WTC11 (cell line): ENCODE measurements around the gene MYL9. TPM values are rescaled to one million over a fixed set of nuclear protein-coding genes. Genes with fewer than 3 reads are reported as not detected.
A peak's percentile ranks its signal among the peaks of the same experiment; 100 is the strongest.
"Not testable (repeated sequence)": the region's sequence is repeated elsewhere in the genome, so short reads cannot be mapped to it uniquely, and the experiment has no call there.

Experiments
- ATAC-seq: fragments of 200-7000 bp; cut with Tn5 transposase; 2 replicates; pipeline ENCODE4 v1.10.0; 2021; ENCODE audit warnings: mild to moderate bottlenecking, moderate library complexity
- CTCF ChIA-PET: fragments of 300-600 bp; sonication (Branson Sonifier 250); formaldehyde crosslinking; loops from one replicate; lab custom pipeline; 2021; ENCODE audit warnings: antibody characterized with exemption; lab: Charles Lee
- POLR2A ChIA-PET: fragments of 350-600 bp; sonication (Branson Sonifier 250); formaldehyde crosslinking; loops from one replicate; lab custom pipeline; 2021; ENCODE audit warnings: antibody characterized with exemption; lab: Charles Lee
- DNase-seq: peaks from one replicate; pipeline ENCODE4 v3.0.0; 2021; ENCODE audit warnings: low spot score
- H3K27ac Mint-ChIP-seq: 2 replicates; pipeline ENCODE4 v1.8.0; 2021; ENCODE audit warnings: mixed read lengths
- H3K27me3 Mint-ChIP-seq: 2 replicates; pipeline ENCODE4 v1.8.0; 2021; ENCODE audit warnings: low read depth, mild to moderate bottlenecking, moderate library complexity, mixed read lengths
- H3K36me3 Mint-ChIP-seq: 2 replicates; pipeline ENCODE4 v1.8.0; 2021; ENCODE audit warnings: mixed read lengths
- H3K4me1 Mint-ChIP-seq: 2 replicates; pipeline ENCODE4 v1.8.0; 2022; ENCODE audit warnings: mixed read lengths
- H3K4me3 Mint-ChIP-seq: 2 replicates; pipeline ENCODE4 v1.8.0; 2021; ENCODE audit warnings: mild to moderate bottlenecking, moderate library complexity, mixed read lengths
- H3K9me3 Mint-ChIP-seq: 2 replicates; pipeline ENCODE4 v1.8.0; 2021; ENCODE audit warnings: mixed read lengths
- CREB1 ChIP-seq: sonication (generic); formaldehyde crosslinking; IDR thresholded peaks from 2 replicates; pipeline ENCODE4 v1.8.0; 2023; ENCODE audit warnings: mild to moderate bottlenecking, missing genetic modification reagents
- CREM ChIP-seq: sonication (generic); formaldehyde crosslinking; IDR thresholded peaks from 2 replicates; pipeline ENCODE4 v1.8.1; 2022; ENCODE audit warnings: mild to moderate bottlenecking, missing genetic modification reagents, moderate library complexity
- FOXJ3 ChIP-seq: sonication (generic); formaldehyde crosslinking; IDR thresholded peaks from 2 replicates; pipeline ENCODE4 v1.9.0; 2021; ENCODE audit warnings: missing genetic modification reagents, mild to moderate bottlenecking, borderline replicate concordance
- GTF2I ChIP-seq: fragments of 250-450 bp; sonication (Bioruptor Pico); conservative IDR thresholded peaks from 2 replicates; pipeline ENCODE4 v1.4.0; 2021; ENCODE audit warnings: mild to moderate bottlenecking
- HMGA2 ChIP-seq: fragments of 250-450 bp; sonication (Bioruptor Pico); IDR thresholded peaks from 2 replicates; pipeline ENCODE4 v1.4.0; 2021; ENCODE audit warnings: mild to moderate bottlenecking, moderate library complexity
- NFATC4 ChIP-seq: fragments of 250-450 bp; sonication (Bioruptor Pico); IDR thresholded peaks from 2 replicates; pipeline ENCODE4 v1.9.0; 2021; ENCODE audit warnings: mild to moderate bottlenecking
- NR2C2 ChIP-seq: sonication (generic); formaldehyde crosslinking; IDR thresholded peaks from 2 replicates; pipeline ENCODE4 v1.8.0; 2022; ENCODE audit warnings: mild to moderate bottlenecking, missing genetic modification reagents
- OVOL2 ChIP-seq: fragments of 250-450 bp; sonication (Bioruptor Pico); IDR thresholded peaks from 2 replicates; pipeline ENCODE4 v1.9.0; 2021; ENCODE audit warnings: mild to moderate bottlenecking, borderline replicate concordance
- RORB ChIP-seq: fragments of 250-450 bp; sonication (Bioruptor Pico); IDR thresholded peaks from 2 replicates; pipeline ENCODE4 v1.9.0; 2021; ENCODE audit warnings: mild to moderate bottlenecking
- SMAD3 ChIP-seq: sonication (generic); formaldehyde crosslinking; IDR thresholded peaks from 2 replicates; pipeline ENCODE4 v1.8.0; 2022; ENCODE audit warnings: missing genetic modification reagents, mild to moderate bottlenecking, borderline replicate concordance
- SMAD4 ChIP-seq: sonication (generic); formaldehyde crosslinking; IDR thresholded peaks from 2 replicates; pipeline ENCODE4 v1.8.0; 2022; ENCODE audit warnings: mild to moderate bottlenecking, missing genetic modification reagents
- TP53 ChIP-seq: sonication (generic); formaldehyde crosslinking; IDR thresholded peaks from 2 replicates; pipeline ENCODE4 v1.8.1; 2023; ENCODE audit warnings: mild to moderate bottlenecking, missing genetic modification reagents
- total RNA-seq: library from RNA; stranded (reverse); gene quantifications from 3 replicates; pipeline ENCODE4 v1.2.3, GENCODE V29; 2021
- TF ChIP-seq, protein P1 (sequence below): fragments of 250-450 bp; sonication (Bioruptor Pico); IDR thresholded peaks from 2 replicates; pipeline ENCODE4 v2.1.2; 2022; ENCODE audit warnings: mild to moderate bottlenecking, moderate library complexity
- TF ChIP-seq, protein P2 (sequence below): fragments of 250-450 bp; sonication (Bioruptor Pico); conservative IDR thresholded peaks from 2 replicates; pipeline ENCODE4 v1.9.0; 2021; ENCODE audit warnings: mild to moderate bottlenecking
- TF ChIP-seq, protein P3 (sequence below): fragments of 250-450 bp; sonication (Bioruptor Pico); IDR thresholded peaks from 2 replicates; pipeline ENCODE4 v1.9.0; 2021; ENCODE audit warnings: mild to moderate bottlenecking, borderline replicate concordance
- TF ChIP-seq, protein P4 (sequence below): sonication (generic); formaldehyde crosslinking; conservative IDR thresholded peaks from 2 replicates; pipeline ENCODE4 v1.8.1; 2023; ENCODE audit warnings: mild to moderate bottlenecking, low read depth, missing genetic modification reagents, moderate library complexity
- TF ChIP-seq, protein P5 (sequence below): sonication (generic); formaldehyde crosslinking; IDR thresholded peaks from 2 replicates; pipeline ENCODE4 v1.8.0; 2022; ENCODE audit warnings: mild to moderate bottlenecking, missing genetic modification reagents

The MYL9 gene
- total RNA-seq, 1 experiment from 2014 or later: 54.7 TPM

DNA sequence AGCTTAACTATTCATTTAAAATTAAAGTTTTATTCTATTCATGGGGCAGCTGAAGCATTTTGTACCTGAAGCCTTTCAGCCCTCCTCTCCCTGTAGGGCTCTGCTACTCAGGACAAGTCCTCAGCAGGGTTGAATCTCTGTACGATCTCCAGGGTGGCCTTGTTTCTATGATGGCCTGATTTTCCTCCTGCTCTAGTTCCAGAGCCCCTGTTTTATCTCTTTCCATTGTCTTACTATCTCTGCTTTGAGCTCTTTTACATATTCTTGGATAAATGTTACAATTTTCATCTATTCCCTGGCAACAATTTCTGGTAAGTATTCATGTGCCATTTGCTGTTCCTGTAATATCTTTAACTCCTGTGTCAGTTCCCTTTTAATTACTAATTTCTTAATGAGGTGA lies 19.8 kb upstream of the MYL9 start:
- no peak overlapping the region for H3K4me3 Mint-ChIP-seq

DNA sequence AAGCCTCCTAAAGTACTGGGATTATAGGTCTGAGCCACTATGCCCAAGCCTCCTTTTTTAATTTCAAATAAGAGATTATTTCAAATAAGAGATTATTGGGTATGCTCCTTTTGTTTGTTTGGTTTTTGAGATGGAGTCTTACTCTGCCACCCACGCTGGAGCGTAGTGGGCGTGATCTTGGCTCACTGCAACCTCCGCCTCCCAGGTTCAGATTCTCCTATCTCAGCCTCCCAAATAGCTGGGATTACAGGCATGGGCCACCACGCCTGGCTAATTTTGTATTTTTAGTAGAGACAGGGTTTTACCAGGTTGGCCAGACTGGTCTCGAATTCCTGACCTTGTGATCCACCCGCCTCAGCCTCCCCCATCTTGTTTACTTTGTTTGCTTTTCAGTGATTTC lies 18.9 kb upstream of the MYL9 start:
- POLR2A ChIA-PET, H3K4me1 Mint-ChIP-seq, H3K4me3 Mint-ChIP-seq, H3K27ac Mint-ChIP-seq, H3K27me3 Mint-ChIP-seq, DNase-seq, ATAC-seq, H3K9me3 Mint-ChIP-seq: not testable (repeated sequence)
- CTCF ChIA-PET: interaction anchor here (1.7 kb wide), 1 partner anchor 20 kb away, joined by 4 read pairs; no protein-coding TSS in a partner anchor
- H3K36me3 Mint-ChIP-seq: peaks cover 25% of the 10 kb centered on the region

More for the DNA sequence above, 19.8 kb upstream of the MYL9 start:
- no peak for TF ChIP-seq NR2C2 (CRISPR knock-in tag)
- TF ChIP-seq FOXJ3 (CRISPR knock-in tag): no peak
- TF ChIP-seq, protein P1, sequence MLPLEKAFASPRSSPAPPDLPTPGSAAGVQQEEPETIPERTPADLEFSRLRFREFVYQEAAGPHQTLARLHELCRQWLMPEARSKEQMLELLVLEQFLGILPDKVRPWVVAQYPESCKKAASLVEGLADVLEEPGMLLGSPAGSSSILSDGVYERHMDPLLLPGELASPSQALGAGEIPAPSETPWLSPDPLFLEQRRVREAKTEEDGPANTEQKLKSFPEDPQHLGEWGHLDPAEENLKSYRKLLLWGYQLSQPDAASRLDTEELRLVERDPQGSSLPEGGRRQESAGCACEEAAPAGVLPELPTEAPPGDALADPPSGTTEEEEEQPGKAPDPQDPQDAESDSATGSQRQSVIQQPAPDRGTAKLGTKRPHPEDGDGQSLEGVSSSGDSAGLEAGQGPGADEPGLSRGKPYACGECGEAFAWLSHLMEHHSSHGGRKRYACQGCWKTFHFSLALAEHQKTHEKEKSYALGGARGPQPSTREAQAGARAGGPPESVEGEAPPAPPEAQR (CRISPR knock-in tag): no peak
- TF ChIP-seq NFATC4 (CRISPR knock-in tag): no peak
- TF ChIP-seq, protein P2, sequence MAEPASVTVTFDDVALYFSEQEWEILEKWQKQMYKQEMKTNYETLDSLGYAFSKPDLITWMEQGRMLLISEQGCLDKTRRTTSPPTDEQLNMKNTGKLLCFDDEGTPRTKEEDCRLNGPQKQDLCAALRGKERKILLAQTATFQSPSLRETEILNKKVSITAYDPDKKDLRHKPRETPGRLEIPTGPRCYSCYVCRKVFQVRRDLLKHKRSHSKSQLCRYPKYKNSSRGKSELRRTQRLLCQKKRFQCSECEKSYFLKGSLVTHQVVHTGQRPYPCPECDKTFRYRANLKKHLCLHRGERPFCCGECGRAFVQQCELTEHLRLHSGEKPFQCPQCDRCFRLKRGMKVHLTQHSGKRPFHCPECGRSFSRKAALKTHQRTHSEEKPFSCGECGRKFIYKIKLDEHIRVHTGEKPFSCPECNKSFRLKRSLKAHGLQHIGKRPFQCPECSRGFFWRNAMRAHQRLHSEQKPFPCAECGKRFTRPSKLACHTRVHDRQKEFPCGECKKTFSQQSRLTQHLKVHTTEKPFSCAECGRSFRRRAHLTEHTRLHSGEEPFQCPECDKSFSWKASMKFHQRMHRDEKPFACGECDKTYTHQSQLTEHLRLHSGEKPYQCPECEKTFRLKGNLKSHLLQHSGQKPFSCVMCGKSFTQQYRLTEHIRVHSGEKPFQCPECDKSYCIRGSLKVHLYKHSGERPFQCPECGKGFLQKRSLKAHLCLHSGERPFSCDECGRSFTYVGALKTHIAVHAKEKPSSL (CRISPR knock-in tag): no peak
- TF ChIP-seq HMGA2 (CRISPR knock-in tag): no peak
- TF ChIP-seq, protein P3, sequence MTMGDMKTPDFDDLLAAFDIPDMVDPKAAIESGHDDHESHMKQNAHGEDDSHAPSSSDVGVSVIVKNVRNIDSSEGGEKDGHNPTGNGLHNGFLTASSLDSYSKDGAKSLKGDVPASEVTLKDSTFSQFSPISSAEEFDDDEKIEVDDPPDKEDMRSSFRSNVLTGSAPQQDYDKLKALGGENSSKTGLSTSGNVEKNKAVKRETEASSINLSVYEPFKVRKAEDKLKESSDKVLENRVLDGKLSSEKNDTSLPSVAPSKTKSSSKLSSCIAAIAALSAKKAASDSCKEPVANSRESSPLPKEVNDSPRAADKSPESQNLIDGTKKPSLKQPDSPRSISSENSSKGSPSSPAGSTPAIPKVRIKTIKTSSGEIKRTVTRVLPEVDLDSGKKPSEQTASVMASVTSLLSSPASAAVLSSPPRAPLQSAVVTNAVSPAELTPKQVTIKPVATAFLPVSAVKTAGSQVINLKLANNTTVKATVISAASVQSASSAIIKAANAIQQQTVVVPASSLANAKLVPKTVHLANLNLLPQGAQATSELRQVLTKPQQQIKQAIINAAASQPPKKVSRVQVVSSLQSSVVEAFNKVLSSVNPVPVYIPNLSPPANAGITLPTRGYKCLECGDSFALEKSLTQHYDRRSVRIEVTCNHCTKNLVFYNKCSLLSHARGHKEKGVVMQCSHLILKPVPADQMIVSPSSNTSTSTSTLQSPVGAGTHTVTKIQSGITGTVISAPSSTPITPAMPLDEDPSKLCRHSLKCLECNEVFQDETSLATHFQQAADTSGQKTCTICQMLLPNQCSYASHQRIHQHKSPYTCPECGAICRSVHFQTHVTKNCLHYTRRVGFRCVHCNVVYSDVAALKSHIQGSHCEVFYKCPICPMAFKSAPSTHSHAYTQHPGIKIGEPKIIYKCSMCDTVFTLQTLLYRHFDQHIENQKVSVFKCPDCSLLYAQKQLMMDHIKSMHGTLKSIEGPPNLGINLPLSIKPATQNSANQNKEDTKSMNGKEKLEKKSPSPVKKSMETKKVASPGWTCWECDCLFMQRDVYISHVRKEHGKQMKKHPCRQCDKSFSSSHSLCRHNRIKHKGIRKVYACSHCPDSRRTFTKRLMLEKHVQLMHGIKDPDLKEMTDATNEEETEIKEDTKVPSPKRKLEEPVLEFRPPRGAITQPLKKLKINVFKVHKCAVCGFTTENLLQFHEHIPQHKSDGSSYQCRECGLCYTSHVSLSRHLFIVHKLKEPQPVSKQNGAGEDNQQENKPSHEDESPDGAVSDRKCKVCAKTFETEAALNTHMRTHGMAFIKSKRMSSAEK (CRISPR knock-in tag): no peak
- TF ChIP-seq SMAD3 (CRISPR knock-in tag): no peak
- no peak for TF ChIP-seq SMAD4 (CRISPR knock-in tag)
- no peak for TF ChIP-seq OVOL2 (CRISPR knock-in tag)
- TF ChIP-seq, protein P4, sequence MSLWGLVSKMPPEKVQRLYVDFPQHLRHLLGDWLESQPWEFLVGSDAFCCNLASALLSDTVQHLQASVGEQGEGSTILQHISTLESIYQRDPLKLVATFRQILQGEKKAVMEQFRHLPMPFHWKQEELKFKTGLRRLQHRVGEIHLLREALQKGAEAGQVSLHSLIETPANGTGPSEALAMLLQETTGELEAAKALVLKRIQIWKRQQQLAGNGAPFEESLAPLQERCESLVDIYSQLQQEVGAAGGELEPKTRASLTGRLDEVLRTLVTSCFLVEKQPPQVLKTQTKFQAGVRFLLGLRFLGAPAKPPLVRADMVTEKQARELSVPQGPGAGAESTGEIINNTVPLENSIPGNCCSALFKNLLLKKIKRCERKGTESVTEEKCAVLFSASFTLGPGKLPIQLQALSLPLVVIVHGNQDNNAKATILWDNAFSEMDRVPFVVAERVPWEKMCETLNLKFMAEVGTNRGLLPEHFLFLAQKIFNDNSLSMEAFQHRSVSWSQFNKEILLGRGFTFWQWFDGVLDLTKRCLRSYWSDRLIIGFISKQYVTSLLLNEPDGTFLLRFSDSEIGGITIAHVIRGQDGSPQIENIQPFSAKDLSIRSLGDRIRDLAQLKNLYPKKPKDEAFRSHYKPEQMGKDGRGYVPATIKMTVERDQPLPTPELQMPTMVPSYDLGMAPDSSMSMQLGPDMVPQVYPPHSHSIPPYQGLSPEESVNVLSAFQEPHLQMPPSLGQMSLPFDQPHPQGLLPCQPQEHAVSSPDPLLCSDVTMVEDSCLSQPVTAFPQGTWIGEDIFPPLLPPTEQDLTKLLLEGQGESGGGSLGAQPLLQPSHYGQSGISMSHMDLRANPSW (CRISPR knock-in tag): no peak
- TF ChIP-seq GTF2I: no peak
- no peak for TF ChIP-seq RORB (CRISPR knock-in tag)
- TF ChIP-seq CREM: no peak
- TF ChIP-seq CREB1 (CRISPR knock-in tag): no peak
- TF ChIP-seq TP53 (CRISPR knock-in tag): no peak
- TF ChIP-seq, protein P5, sequence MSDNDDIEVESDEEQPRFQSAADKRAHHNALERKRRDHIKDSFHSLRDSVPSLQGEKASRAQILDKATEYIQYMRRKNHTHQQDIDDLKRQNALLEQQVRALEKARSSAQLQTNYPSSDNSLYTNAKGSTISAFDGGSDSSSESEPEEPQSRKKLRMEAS (CRISPR knock-in tag): no peak
- TF ChIP-seq, all 79 proteins: peak for 0
- ChIA-PET POLR2A (no interaction called here), CTCF (interaction anchor here (0.6 to 1.7 kb wide), 2 partner anchors 21 to 346 kb away, joined by 3 to 4 read pairs; no protein-coding TSS in a partner anchor)
- Mint-ChIP-seq H3K27ac (0 out of 2 replicates have a peak overlapping the region, but pooled peaks have one; percentile 3), H3K36me3 (peaks cover 18% of the 10 kb centered on the region), H3K4me1 (no peaks in the 10 kb centered on the region), H3K9me3 (no peaks in the 10 kb centered on the region), H3K27me3 (no peaks in the 10 kb centered on the region)
- ATAC-seq (no peak), DNase-seq (no peak)
